Measurements from ENCODE around the gene CARD11. TPM values are rescaled to one million over a fixed set of nuclear protein-coding genes. Genes with fewer than 3 reads are reported as not detected.

CARD11 gene
- total RNA-seq, 1 donor from 2014 or later, result 9.3 TPM

DNA sequence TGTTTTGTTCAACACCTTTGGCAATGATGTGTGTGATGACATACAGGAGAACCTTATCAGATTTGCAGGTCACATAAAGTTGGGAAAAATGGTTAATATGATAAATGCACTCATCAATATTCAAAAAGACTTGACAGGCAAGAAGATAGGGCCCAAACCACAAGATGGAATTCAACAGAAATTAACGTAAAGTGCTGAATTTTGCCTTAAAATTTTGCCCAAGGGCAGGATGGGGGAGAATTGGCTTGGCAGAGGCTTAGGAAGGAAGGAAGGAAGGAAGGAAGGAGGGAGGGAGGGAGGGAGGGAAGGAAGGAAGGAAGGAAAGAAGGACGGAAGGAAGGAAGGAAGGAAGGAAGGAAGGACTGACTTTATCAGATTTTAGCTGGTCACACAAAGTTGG lies 35.3 kb downstream of the CARD11 start:
- no peak overlapping the region for H3K27ac Mint-ChIP-seq
- no peaks in the 10 kb centered on the region for H3K9me3 Mint-ChIP-seq
- no peaks in the 10 kb centered on the region for H3K27me3 Mint-ChIP-seq (ENCODE audit: low read depth)
- H3K36me3 Mint-ChIP-seq, result no peaks in the 10 kb centered on the region
- H3K4me3 Mint-ChIP-seq, result no peak overlapping the region
- TF ChIP-seq, protein P1, sequence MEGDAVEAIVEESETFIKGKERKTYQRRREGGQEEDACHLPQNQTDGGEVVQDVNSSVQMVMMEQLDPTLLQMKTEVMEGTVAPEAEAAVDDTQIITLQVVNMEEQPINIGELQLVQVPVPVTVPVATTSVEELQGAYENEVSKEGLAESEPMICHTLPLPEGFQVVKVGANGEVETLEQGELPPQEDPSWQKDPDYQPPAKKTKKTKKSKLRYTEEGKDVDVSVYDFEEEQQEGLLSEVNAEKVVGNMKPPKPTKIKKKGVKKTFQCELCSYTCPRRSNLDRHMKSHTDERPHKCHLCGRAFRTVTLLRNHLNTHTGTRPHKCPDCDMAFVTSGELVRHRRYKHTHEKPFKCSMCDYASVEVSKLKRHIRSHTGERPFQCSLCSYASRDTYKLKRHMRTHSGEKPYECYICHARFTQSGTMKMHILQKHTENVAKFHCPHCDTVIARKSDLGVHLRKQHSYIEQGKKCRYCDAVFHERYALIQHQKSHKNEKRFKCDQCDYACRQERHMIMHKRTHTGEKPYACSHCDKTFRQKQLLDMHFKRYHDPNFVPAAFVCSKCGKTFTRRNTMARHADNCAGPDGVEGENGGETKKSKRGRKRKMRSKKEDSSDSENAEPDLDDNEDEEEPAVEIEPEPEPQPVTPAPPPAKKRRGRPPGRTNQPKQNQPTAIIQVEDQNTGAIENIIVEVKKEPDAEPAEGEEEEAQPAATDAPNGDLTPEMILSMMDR (IDR thresholded peaks at IDR 0.05; ENCODE audit: unreplicated experiment), result no peak
- H3K4me1 Mint-ChIP-seq, result no peaks in the 10 kb centered on the region
- DNase-seq (ENCODE audit: low spot score in 2 of 2, unreplicated experiment in 2 of 2), result no peak

DNA sequence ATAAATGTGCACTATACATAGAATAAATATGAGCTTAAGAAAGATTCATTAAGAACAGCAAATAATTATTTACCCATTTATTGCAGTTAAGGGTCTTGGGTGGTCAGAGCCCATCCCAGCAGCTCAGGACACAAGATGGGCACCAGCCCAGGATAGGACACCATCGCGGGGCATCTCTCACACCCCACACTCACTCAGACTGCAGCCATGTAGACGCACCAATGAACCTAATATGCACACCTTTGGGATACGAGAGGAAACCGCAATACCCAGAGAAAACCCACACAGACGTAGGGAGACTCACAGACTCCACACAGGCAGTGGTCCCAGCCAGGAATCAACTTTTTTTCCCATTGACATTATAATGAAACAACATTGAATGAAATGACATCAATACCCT lies 36.0 kb downstream of the CARD11 start:
- H3K4me3 Mint-ChIP-seq, result no peak overlapping the region

DNA sequence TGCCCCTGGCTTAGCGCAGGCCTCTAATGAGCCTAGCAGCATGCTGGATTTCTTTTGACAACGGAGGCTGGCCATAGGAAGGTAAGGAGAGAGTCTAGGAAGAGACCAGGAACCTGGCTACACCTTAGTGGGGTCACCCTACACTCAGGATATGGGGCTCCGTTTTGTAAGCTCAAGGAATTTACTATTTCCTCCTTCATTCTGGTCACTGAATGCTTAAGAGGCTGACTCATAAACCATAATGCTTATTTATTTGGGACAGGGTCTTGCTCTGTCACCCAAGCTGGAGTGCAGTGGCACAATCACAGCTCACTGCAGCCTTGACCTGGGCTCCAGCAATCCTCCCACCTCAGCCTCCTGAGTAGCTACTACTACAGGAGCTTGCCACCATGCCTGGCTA lies 38.4 kb downstream of the CARD11 start:
- TF ChIP-seq, protein P1 (IDR thresholded peaks at IDR 0.05; ENCODE audit: unreplicated experiment), result no peak
- Mint-ChIP-seq H3K4me1 (no peaks in the 10 kb centered on the region), H3K27ac (no peak overlapping the region), H3K27me3 (ENCODE audit: low read depth) (no peaks in the 10 kb centered on the region), H3K36me3 (no peaks in the 10 kb centered on the region), H3K4me3 (no peak overlapping the region), H3K9me3 (no peaks in the 10 kb centered on the region)
- no peak for DNase-seq (ENCODE audit: low spot score in 2 of 2, unreplicated experiment in 2 of 2)

More for the DNA sequence above, 36.0 kb downstream of the CARD11 start:
- Mint-ChIP-seq H3K36me3 (no peaks in the 10 kb centered on the region), H3K27ac (no peak overlapping the region), H3K4me1 (no peaks in the 10 kb centered on the region), H3K27me3 (ENCODE audit: low read depth) (no peaks in the 10 kb centered on the region), H3K9me3 (no peaks in the 10 kb centered on the region)
- DNase-seq (ENCODE audit: low spot score in 2 of 2, unreplicated experiment in 2 of 2), result no peak
- TF ChIP-seq, protein P1 (IDR thresholded peaks at IDR 0.05; ENCODE audit: unreplicated experiment), result no peak

DNA sequence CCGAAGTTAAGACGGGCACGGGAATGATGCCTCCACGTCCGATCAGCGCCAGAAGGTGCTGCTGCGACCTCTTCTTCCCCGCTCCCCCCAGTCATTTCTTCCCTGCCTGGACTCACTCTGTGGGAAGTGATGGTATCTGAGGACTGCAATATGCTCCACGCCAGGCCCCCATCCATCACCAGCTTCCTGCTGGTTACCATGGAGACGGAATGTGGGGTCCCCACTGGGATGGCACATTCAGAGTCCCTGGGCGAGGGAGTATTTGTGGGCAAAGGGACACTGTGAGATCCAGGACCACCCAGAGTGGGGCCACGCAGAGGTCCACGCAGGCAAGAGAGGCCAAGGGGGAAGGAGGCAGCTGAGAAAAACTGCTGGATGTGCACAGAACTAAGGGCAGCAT lies 39.7 kb downstream of the CARD11 start:
- Mint-ChIP-seq H3K27ac (no peak overlapping the region), H3K9me3 (no peaks in the 10 kb centered on the region), H3K27me3 (ENCODE audit: low read depth) (no peaks in the 10 kb centered on the region), H3K36me3 (no peaks in the 10 kb centered on the region), H3K4me3 (no peak overlapping the region), H3K4me1 (no peaks in the 10 kb centered on the region)
- TF ChIP-seq, protein P1 (IDR thresholded peaks at IDR 0.05; ENCODE audit: unreplicated experiment), result no peak
- DNase-seq (ENCODE audit: low spot score in 2 of 2, unreplicated experiment in 2 of 2), result no peak

DNA sequence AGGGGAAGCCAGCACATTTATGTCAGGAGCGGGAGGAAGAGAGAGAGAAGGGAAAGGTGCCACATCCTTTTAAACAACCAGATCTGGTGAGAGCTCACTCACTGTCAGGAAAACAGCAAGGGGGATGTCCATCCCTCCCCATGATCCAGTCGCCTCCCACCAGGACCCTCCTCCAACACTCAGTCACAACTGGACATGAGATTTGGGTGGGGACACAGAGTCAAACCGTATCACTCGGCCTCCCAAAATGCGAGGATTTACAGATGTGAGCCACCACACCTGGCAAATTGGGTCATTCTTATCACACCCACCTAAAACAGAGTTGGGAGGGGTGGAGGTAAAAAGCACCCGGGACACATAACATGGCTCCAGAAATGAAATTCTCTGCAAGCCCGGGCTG lies 41.0 kb downstream of the CARD11 start:
- H3K9me3 Mint-ChIP-seq, result no peaks in the 10 kb centered on the region
- TF ChIP-seq, protein P1 (IDR thresholded peaks at IDR 0.05; ENCODE audit: unreplicated experiment), result no peak
- H3K27me3 Mint-ChIP-seq (ENCODE audit: low read depth), result no peaks in the 10 kb centered on the region

DNA sequence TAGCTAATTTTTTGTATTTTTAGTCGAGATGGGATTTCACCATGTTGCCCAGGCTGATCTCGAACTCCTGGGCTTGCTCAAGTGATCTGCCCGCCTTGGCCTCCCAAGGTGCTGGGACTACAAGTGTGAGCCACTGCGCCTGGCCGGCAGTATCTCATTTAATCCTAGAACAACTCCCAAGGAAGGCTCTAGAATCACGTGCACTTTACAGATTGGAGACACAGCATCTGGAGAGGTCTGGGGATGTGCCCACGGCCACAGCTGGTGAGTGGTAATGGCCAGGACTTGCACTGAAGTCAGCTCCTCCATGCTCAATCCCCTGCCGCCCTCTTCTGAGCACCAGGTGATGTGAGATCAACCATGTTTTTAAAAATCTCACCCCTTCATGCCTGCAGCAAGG lies 43.1 kb downstream of the CARD11 start:
- Mint-ChIP-seq H3K27ac (no peak overlapping the region), H3K36me3 (no peaks in the 10 kb centered on the region), H3K9me3 (no peaks in the 10 kb centered on the region), H3K27me3 (ENCODE audit: low read depth) (no peaks in the 10 kb centered on the region), H3K4me3 (no peak overlapping the region), H3K4me1 (no peaks in the 10 kb centered on the region)
- TF ChIP-seq, protein P1 (IDR thresholded peaks at IDR 0.05; ENCODE audit: unreplicated experiment), result no peak
- no peak for DNase-seq (ENCODE audit: low spot score in 2 of 2, unreplicated experiment in 2 of 2)

More for the DNA sequence above, 41.0 kb downstream of the CARD11 start:
- H3K4me1 Mint-ChIP-seq, result no peaks in the 10 kb centered on the region
- no peaks in the 10 kb centered on the region for H3K36me3 Mint-ChIP-seq
- H3K27ac Mint-ChIP-seq, result no peak overlapping the region
- no peak for DNase-seq (ENCODE audit: low spot score in 2 of 2, unreplicated experiment in 2 of 2)
- no peak overlapping the region for H3K4me3 Mint-ChIP-seq
